BLaER1 treated with 17β-estradiol and CSF1 and Interleukin-3, amounts not matched to agents 10 nM and 100 nM (cell line): ENCODE data around the gene OPRL1.

Experiments
- H3K27ac ChIP-seq, 11 experiments: shearing (Covaris generic); formaldehyde crosslinking; 2 replicates each; pipeline ENCODE4 v1.8.1; 2022
- H3K27me3 ChIP-seq, 11 experiments: shearing (Covaris generic); formaldehyde crosslinking; 2 replicates each; pipeline ENCODE4 v1.8.1; 2022
- H3K36me3 ChIP-seq, 11 experiments: shearing (Covaris generic); formaldehyde crosslinking; 2 replicates each; pipeline ENCODE4 v1.8.1; 2022
- H3K4me1 ChIP-seq, 10 experiments: shearing (Covaris generic); formaldehyde crosslinking; 2 replicates each; pipeline ENCODE4 v1.8.1; 2022
- H3K4me2 ChIP-seq, 11 experiments: shearing (Covaris generic); formaldehyde crosslinking; 2 replicates each; pipeline ENCODE4 v1.8.1; 2022
- H3K4me3 ChIP-seq, 10 experiments: shearing (Covaris generic); formaldehyde crosslinking; 2 replicates each; pipeline ENCODE4 v1.8.1; 2022
- H3K9ac ChIP-seq, 11 experiments: shearing (Covaris generic); formaldehyde crosslinking; 2 replicates each; pipeline ENCODE4 v1.8.1; 2022
- H3K9me3 ChIP-seq, 11 experiments: shearing (Covaris generic); formaldehyde crosslinking; replicated peaks in 1 of 11; 2 replicates each; pipeline ENCODE4 v1.8.1; 2022
- H4K20me1 ChIP-seq, 11 experiments: shearing (Covaris generic); formaldehyde crosslinking; 2 replicates each; pipeline ENCODE4 v1.8.1; 2022
- Cebpa-rat ChIP-seq, 11 experiments: shearing (Covaris generic); IDR thresholded peaks; 2 replicates each; pipeline ENCODE4 v1.8.1; 2022

The OPRL1 gene

DNA sequence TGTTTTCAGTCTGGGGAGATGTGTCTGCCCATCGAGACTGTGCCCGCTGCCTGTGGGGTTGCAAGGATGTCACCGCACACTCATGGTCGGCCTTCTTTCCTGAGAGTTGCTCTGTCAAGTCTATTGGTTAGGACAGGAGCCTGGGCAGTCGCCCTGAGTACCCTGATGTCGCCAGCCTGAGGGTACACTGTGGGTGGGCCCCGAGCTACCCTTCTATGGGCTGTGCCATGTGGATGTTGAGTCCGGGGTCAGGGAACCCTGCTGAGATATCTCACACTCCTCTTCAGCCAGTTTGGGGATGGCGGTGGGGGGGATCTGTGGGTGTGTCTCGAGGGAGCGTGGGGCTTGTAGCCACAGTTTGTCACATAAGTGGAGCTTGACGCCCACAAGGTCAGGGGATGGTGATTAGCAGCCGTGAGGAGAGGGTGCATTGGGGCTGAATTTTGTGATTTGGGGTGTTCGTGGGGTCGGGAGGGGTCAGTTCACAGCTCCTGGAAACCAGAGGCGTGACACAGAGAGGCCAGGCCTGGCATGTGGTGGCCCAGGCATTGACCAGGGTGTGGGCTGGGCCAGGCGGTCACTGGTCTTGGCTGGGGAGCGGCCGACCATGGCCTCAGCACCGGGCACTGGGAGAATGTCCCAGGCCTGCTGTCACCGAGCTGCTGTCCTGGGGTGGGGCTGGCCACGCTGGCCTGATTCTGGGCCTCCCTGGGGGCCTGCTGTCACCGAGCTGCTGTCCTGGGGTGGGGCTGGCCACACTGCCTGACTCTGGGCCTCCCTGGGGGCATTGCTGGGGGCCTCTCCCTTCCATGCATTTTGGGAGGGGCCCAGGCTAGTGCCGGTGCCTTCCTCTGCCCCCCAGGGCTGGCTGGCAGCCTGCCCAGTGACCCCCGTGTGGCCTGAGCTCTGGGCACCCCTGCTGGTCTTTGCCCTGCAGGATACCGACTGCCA, 29.1 kb downstream of the OPRL1 start:
- Histone ChIP-seq H4K20me1 (peaks cover 0 to 37% (median 0%) of the 10 kb centered on the region in 11 experiments; a peak in 7 of 22 replicates), H3K4me1 (peaks cover 34 to 75% (median 67%) of the 10 kb centered on the region in 10 experiments), H3K36me3 (no peaks in the 10 kb centered on the region), H3K4me3 (no peak overlapping the region), H3K27ac (no peak overlapping the region), H3K9me3 (no peaks in the 10 kb centered on the region), H3K9ac (peak overlapping the region in 3 of 11 experiments; percentile 13 to 41 (median 18); a peak in 2 of 22 replicates), H3K4me2 (peak overlapping the region in 9 of 11 experiments; percentile 56 to 89 (median 75); a peak in 17 of 22 replicates), H3K27me3 (peaks cover 0 to 10% (median under 1%) of the 10 kb centered on the region in 11 experiments; a peak in 9 of 22 replicates)
- no peak for TF ChIP-seq Cebpa-rat (IDR thresholded peaks at IDR 0.05)

DNA sequence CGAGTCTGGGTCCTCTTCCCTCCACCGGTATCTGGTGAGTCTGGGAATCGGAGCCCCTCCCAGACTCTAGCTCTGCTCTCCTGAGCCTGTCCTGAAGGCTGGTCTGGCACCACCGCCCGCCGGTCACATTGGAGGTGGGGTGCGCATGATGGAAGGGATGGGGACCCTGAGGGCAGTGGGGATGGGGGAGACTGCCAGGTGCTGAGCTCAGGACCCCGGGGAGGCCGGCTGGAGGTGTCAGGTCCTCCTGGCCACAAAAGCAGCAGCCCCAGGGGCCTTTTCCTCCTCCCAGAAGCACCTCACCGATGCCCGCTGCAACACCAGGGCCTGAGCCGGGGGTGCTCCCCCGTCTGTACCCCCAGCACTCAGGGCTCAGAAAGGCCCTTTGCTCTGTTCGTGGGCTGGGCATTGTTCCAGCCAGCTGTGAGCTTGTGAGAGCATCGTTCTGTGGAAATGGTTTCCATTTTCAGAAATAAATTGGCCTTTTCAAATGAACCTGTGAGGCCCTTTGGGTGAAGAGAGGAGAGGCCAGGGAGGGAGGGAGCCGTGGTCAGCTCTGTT, 30.0 kb downstream of the OPRL1 start:
- Histone ChIP-seq H3K27me3 (peaks cover 0 to 7% (median 0%) of the 10 kb centered on the region in 11 experiments; a peak in 3 of 22 replicates), H4K20me1 (peaks cover 0 to 35% (median 0%) of the 10 kb centered on the region in 11 experiments; a peak in 7 of 22 replicates), H3K4me1 (peaks cover 34 to 78% (median 67%) of the 10 kb centered on the region in 10 experiments), H3K4me2 (peak overlapping the region in 9 of 11 experiments; percentile 56 to 89 (median 75); a peak in 17 of 22 replicates), H3K27ac (no peak overlapping the region), H3K4me3 (no peak overlapping the region), H3K9ac (peak overlapping the region in 4 of 11 experiments; percentile 7 to 41 (median 15); a peak in 2 of 22 replicates), H3K36me3 (no peaks in the 10 kb centered on the region), H3K9me3 (no peaks in the 10 kb centered on the region)
- no peak for TF ChIP-seq Cebpa-rat (IDR thresholded peaks at IDR 0.05)

GRCh38 chr20:64110411-64111068, 30.7 kb downstream of the OPRL1 start:
- Histone ChIP-seq H3K4me1 (peaks cover 34 to 78% (median 67%) of the 10 kb centered on the region in 10 experiments), H3K27me3 (peaks cover 0 to 7% (median 0%) of the 10 kb centered on the region in 11 experiments; a peak in 3 of 22 replicates), H3K9me3 (no peaks in the 10 kb centered on the region), H3K9ac (peak overlapping the region in 4 of 11 experiments; percentile 7 to 41 (median 15); a peak in 2 of 22 replicates), H3K36me3 (no peaks in the 10 kb centered on the region), H3K27ac (no peak overlapping the region), H4K20me1 (peaks cover 0 to 38% (median 0%) of the 10 kb centered on the region in 11 experiments; a peak in 7 of 22 replicates), H3K4me3 (no peak overlapping the region), H3K4me2 (peak overlapping the region in 9 of 11 experiments; percentile 56 to 89 (median 75); a peak in 16 of 22 replicates)
- TF ChIP-seq Cebpa-rat (IDR thresholded peaks at IDR 0.05) = no peak

GRCh38 chr20:64111841-64112641, 32.2 kb downstream of the OPRL1 start:
- Histone ChIP-seq H3K36me3 (no peaks in the 10 kb centered on the region), H3K27me3 (peaks cover 0 to 7% (median 0%) of the 10 kb centered on the region in 11 experiments; a peak in 3 of 22 replicates), H3K4me1 (peaks cover 32 to 74% (median 65%) of the 10 kb centered on the region in 10 experiments), H3K9ac (peak overlapping the region in 9 of 11 experiments; percentile 15 to 51 (median 25); a peak in 10 of 22 replicates), H3K4me3 (no peak overlapping the region), H3K27ac (peak overlapping the region in 6 of 11 experiments; percentile 9 to 52 (median 42); a peak in 9 of 22 replicates), H3K9me3 (no peaks in the 10 kb centered on the region), H3K4me2 (peak overlapping the region; percentile 42 to 94 (median 85)), H4K20me1 (peaks cover 0 to 35% (median 0%) of the 10 kb centered on the region in 11 experiments; a peak in 7 of 22 replicates)
- TF ChIP-seq Cebpa-rat (IDR thresholded peaks at IDR 0.05) = no peak

- no peaks in the 10 kb centered on the region for H3K9me3 ChIP-seq
- peaks cover 0 to 29% (median 0%) of the 10 kb centered on the region in 11 experiments; a peak in 7 of 22 replicates for H4K20me1 ChIP-seq
- no peak for TF ChIP-seq Cebpa-rat (IDR thresholded peaks at IDR 0.05)
- H3K36me3 ChIP-seq = no peaks in the 10 kb centered on the region
- H3K27ac ChIP-seq = peak overlapping the region in 6 of 11 experiments; percentile 9 to 52 (median 42); a peak in 6 of 22 replicates
- H3K9ac ChIP-seq = peak overlapping the region in 8 of 11 experiments; percentile 15 to 51 (median 32); a peak in 10 of 22 replicates
- H3K4me2 ChIP-seq = peak overlapping the region; percentile 42 to 94 (median 85)
- H3K4me3 ChIP-seq = no peak overlapping the region
- H3K27me3 ChIP-seq = peaks cover 0 to 7% (median 0%) of the 10 kb centered on the region in 11 experiments; a peak in 3 of 22 replicates
- peaks cover 24 to 66% (median 57%) of the 10 kb centered on the region in 10 experiments for H3K4me1 ChIP-seq
Observed at GRCh38 chr20:64112691-64113443, 33.0 kb downstream of the OPRL1 start.

- TF ChIP-seq Cebpa-rat (IDR thresholded peaks at IDR 0.05) = no peak
- Histone ChIP-seq H3K27ac (no peak overlapping the region), H3K9ac (peak overlapping the region in 1 of 11 experiments; percentile 25; a peak in 2 of 22 replicates), H3K4me2 (peak overlapping the region in 10 of 11 experiments; percentile 42 to 94 (median 87); a peak in 17 of 22 replicates), H3K27me3 (peaks cover 0 to 7% (median 0%) of the 10 kb centered on the region in 11 experiments; a peak in 3 of 22 replicates), H3K36me3 (no peaks in the 10 kb centered on the region), H3K4me1 (peaks cover 18 to 60% (median 51%) of the 10 kb centered on the region in 10 experiments), H3K9me3 (no peaks in the 10 kb centered on the region), H4K20me1 (peaks cover 0 to 29% (median 0%) of the 10 kb centered on the region in 11 experiments; a peak in 7 of 22 replicates), H3K4me3 (no peak overlapping the region)
Observed at GRCh38 chr20:64113444-64113775, 33.5 kb downstream of the OPRL1 start.

GRCh38 chr20:64113796-64114355, 34.0 kb downstream of the OPRL1 start:
- Histone ChIP-seq H3K4me3 (no peak overlapping the region), H3K36me3 (no peaks in the 10 kb centered on the region), H3K4me1 (peaks cover 15 to 56% (median 47%) of the 10 kb centered on the region in 10 experiments), H3K27me3 (peaks cover 0 to 7% (median 0%) of the 10 kb centered on the region in 11 experiments; a peak in 3 of 22 replicates), H3K9ac (no peak overlapping the region), H3K4me2 (peak overlapping the region in 7 of 11 experiments; percentile 80 to 94 (median 89); a peak in 13 of 22 replicates), H3K9me3 (no peaks in the 10 kb centered on the region), H4K20me1 (peaks cover 0 to 29% (median 0%) of the 10 kb centered on the region in 11 experiments; a peak in 7 of 22 replicates), H3K27ac (no peak overlapping the region)
- no peak for TF ChIP-seq Cebpa-rat (IDR thresholded peaks at IDR 0.05)
